Esophagus muscularis mucosa (tissue), 4 donors: ENCODE results near the gene CUBN. TPM values are rescaled to one million over a fixed set of nuclear protein-coding genes. Genes with fewer than 3 reads are reported as not detected.

ENCODE experiments used
- DNase-seq: peaks from one replicate; pipeline ENCODE4 v3.0.0-alpha.2; 2017; ENCODE audit errors: extremely low spot score
- H3K27ac ChIP-seq, 4 donors: fragments of 200-600 bp; sonication (generic); replicated peaks in 1 of 4; 1 replicate in 3 of 4; 2 replicates in 1 of 4; pipeline ENCODE4 v1.5.1; 2016 to 2019; ENCODE audit warnings: mild to moderate bottlenecking in 1 of 4
- H3K27me3 ChIP-seq, 4 donors: fragments of 200-600 bp; sonication (generic); one replicate each; pipeline versions ENCODE4 v1.5.1 to v1.6.0; 2016 to 2019
- H3K36me3 ChIP-seq, 4 donors: fragments of 200-600 bp; sonication (generic); one replicate each; pipeline ENCODE4 v1.5.1; 2016 to 2019
- H3K4me1 ChIP-seq, 4 donors: fragments of 200-600 bp; sonication (generic); one replicate each; pipeline ENCODE4 v1.5.1; 2016 to 2019
- H3K4me3 ChIP-seq, 4 donors: fragments of 200-600 bp; sonication (generic); 1 replicate in 2 of 4; 2 replicates in 2 of 4; pipeline ENCODE4 v1.5.1; 2016 to 2019; ENCODE audit warnings: mild to moderate bottlenecking in 4 of 4, moderate library complexity in 1 of 4
- H3K9me3 ChIP-seq, 4 donors: fragments of 200-600 bp; sonication (generic); 1 replicate in 3 of 4; 2 replicates in 1 of 4; pipeline ENCODE4 v1.5.1; 2016 to 2019
- CTCF ChIP-seq, 3 experiments: fragments of 200-600 bp in 2 of 3; fragments of 450-650 bp in 1 of 3; sonication (generic) in 2 of 3; IDR thresholded peaks; one replicate each; pipeline ENCODE4 v1.5.1; 2017 to 2019; ENCODE audit warnings: antibody characterized with exemption in 3 of 3, mild to moderate bottlenecking in 2 of 3, moderate library complexity in 1 of 3
- EP300 ChIP-seq: sonication (generic); formaldehyde crosslinking; IDR thresholded peaks from one replicate; pipeline ENCODE4 v1.6.1; 2017; ENCODE audit warnings: antibody characterized with exemption
- POLR2A ChIP-seq: fragments of 450-650 bp; IDR thresholded peaks from one replicate; pipeline ENCODE4 v1.6.1; 2017; ENCODE audit warnings: antibody characterized with exemption, moderate library complexity, mild to moderate bottlenecking, low read depth
- POLR2AphosphoS5 ChIP-seq, 2 donors: sonication (generic); formaldehyde crosslinking; IDR thresholded peaks; one replicate each; pipeline ENCODE4 v1.6.1; 2017; ENCODE audit warnings: antibody characterized with exemption in 2 of 2
- WGBS: methylation state at CpG from one replicate; pipeline ENCODE4 v1.1.5; 2018; 5-methylcytosine and 5-hydroxymethylcytosine counted together
- intact Hi-C: fragments of 100-400 bp; cut with DNase I; formaldehyde crosslinking; loops from one replicate; pipeline ENCODE4 v1.15.1; 2023
- total RNA-seq, 4 donors: library from RNA; depleted of rRNA; stranded (reverse); fragments of >200 nt; gene quantifications; one replicate each; pipeline versions ENCODE4 v1.1.0 to v1.2.1, GENCODE V29; 2016

The CUBN gene
- total RNA-seq, 4 donors from 2014 or later, result 1.3 to 4.6 (median 2.3) TPM

GRCh38 chr10:17123961-17124360 is 5.7 kb downstream of the CUBN start:
- Histone ChIP-seq H3K9me3 (no peaks in the 10 kb centered on the region), H3K27me3 (no peaks in the 10 kb centered on the region), H3K36me3 (no peaks in the 10 kb centered on the region), H3K4me1 (no peaks in the 10 kb centered on the region), H3K4me3 (no peak overlapping the region), H3K27ac (no peak overlapping the region)
- DNase-seq, result no peak
- TF ChIP-seq POLR2AphosphoS5 (IDR thresholded peaks at IDR 0.05) (no peak), EP300 (no peak), POLR2A (no peak), CTCF (IDR thresholded peaks at IDR 0.05) (no peak)
- 85% methylated on average over 3 of the region's 3 CpGs for whole genome bisulfite sequencing
- intact Hi-C loops, result no loop called here

- intact Hi-C loops, result no loop called here
- no peak for DNase-seq
- H3K4me1 ChIP-seq, result no peaks in the 10 kb centered on the region
- H3K36me3 ChIP-seq, result no peaks in the 10 kb centered on the region
- H3K4me3 ChIP-seq, result no peak overlapping the region
- TF ChIP-seq EP300, result no peak
- TF ChIP-seq CTCF (IDR thresholded peaks at IDR 0.05), result no peak
- TF ChIP-seq POLR2A, result no peak
- WGBS, result 63% methylated on average over 5 of the region's 5 CpGs
- no peaks in the 10 kb centered on the region for H3K27me3 ChIP-seq
- H3K27ac ChIP-seq, result no peak overlapping the region
- H3K9me3 ChIP-seq, result no peaks in the 10 kb centered on the region
These were observed 6.6 kb downstream of the CUBN start for GRCh38 chr10:17122726-17123661.

GRCh38 chr10:17122052-17122451 is 7.6 kb downstream of the CUBN start:
- intact Hi-C loops, result no loop called here
- 85% methylated on average over 2 of the region's 2 CpGs for WGBS
- TF ChIP-seq POLR2AphosphoS5 (IDR thresholded peaks at IDR 0.05) (no peak), POLR2A (no peak), CTCF (IDR thresholded peaks at IDR 0.05) (no peak), EP300 (no peak)

GRCh38 chr10:17120694-17121093 is 8.9 kb downstream of the CUBN start:
- Histone ChIP-seq H3K36me3 (no peaks in the 10 kb centered on the region), H3K27me3 (no peaks in the 10 kb centered on the region), H3K4me1 (peaks cover 0 to 3% (median 0%) of the 10 kb centered on the region in 4 donors), H3K4me3 (no peak overlapping the region), H3K9me3 (no peaks in the 10 kb centered on the region), H3K27ac (no peak overlapping the region)
- intact Hi-C loops, result no loop called here
- no peak for TF ChIP-seq POLR2A
- TF ChIP-seq POLR2AphosphoS5 (IDR thresholded peaks at IDR 0.05), result no peak
- no peak for TF ChIP-seq CTCF (IDR thresholded peaks at IDR 0.05)
- no peak for TF ChIP-seq EP300
- no peak for DNase-seq
- 80% methylated on average over 3 of the region's 3 CpGs for WGBS

More at GRCh38 chr10:17122052-17122451, 7.6 kb downstream of the CUBN start:
- H3K27ac ChIP-seq, result no peak overlapping the region
- H3K4me3 ChIP-seq, result no peak overlapping the region
- no peaks in the 10 kb centered on the region for H3K27me3 ChIP-seq
- H3K36me3 ChIP-seq, result no peaks in the 10 kb centered on the region
- H3K9me3 ChIP-seq, result no peaks in the 10 kb centered on the region
- H3K4me1 ChIP-seq, result no peaks in the 10 kb centered on the region
- DNase-seq, result no peak
